KMS-11 (cell line): ENCODE data around the gene CORO7.

Source experiments
- H2AFZ ChIP-seq: fragments of 200-600 bp; sonication (generic); 2 replicates; pipeline ENCODE4 v1.6.1; 2016; ENCODE audit warnings: antibody characterized with exemption, mixed run types, low read depth
- H3K27ac ChIP-seq: fragments of 200-600 bp; sonication (generic); 2 replicates; pipeline ENCODE4 v1.6.1; 2016; ENCODE audit warnings: mild to moderate bottlenecking, mixed run types
- H3K27me3 ChIP-seq: fragments of 200-600 bp; sonication (generic); 2 replicates; pipeline ENCODE4 v1.6.1; 2017; ENCODE audit warnings: mild to moderate bottlenecking, low read depth, mixed run types, moderate library complexity; ENCODE audit not compliant: insufficient read depth
- H3K36me3 ChIP-seq: fragments of 200-600 bp; sonication (generic); 2 replicates; pipeline ENCODE4 v1.6.1; 2017; ENCODE audit warnings: mild to moderate bottlenecking, mixed run types; ENCODE audit not compliant: insufficient read depth
- H3K4me1 ChIP-seq: fragments of 200-600 bp; sonication (generic); 2 replicates; pipeline ENCODE4 v1.6.1; 2016; ENCODE audit warnings: mild to moderate bottlenecking, low read depth, mixed run types; ENCODE audit not compliant: poor library complexity, severe bottlenecking
- H3K4me2 ChIP-seq: fragments of 200-600 bp; sonication (generic); 2 replicates; pipeline ENCODE4 v1.7.0; 2016; ENCODE audit warnings: mild to moderate bottlenecking, mixed run types
- H3K4me3 ChIP-seq: fragments of 200-600 bp; sonication (generic); IDR thresholded peaks from 2 replicates; pipeline ENCODE4 v1.6.1; 2017; ENCODE audit warnings: low read depth, low read length, mixed read lengths; ENCODE audit not compliant: insufficient read depth
- H3K79me2 ChIP-seq: fragments of 200-600 bp; sonication (generic); 2 replicates; pipeline ENCODE4 v1.6.1; 2016; ENCODE audit warnings: low read depth, mixed run types; ENCODE audit not compliant: insufficient read depth
- H3K9ac ChIP-seq: fragments of 200-600 bp; sonication (generic); 2 replicates; pipeline ENCODE4 v1.6.1; 2016; ENCODE audit warnings: mild to moderate bottlenecking, mixed run types
- H4K20me1 ChIP-seq: fragments of 200-600 bp; sonication (generic); 2 replicates; pipeline ENCODE4 v1.6.1; 2016; ENCODE audit warnings: mild to moderate bottlenecking, mixed run types; ENCODE audit not compliant: insufficient read depth
- CTCF ChIP-seq: fragments of 200-600 bp; sonication (generic); conservative IDR thresholded peaks from 2 replicates; pipeline ENCODE4 v1.6.1; 2017; ENCODE audit warnings: low read depth, mild to moderate bottlenecking, antibody characterized with exemption, low read length, moderate library complexity, mixed read lengths

The CORO7 gene

GRCh38 chr16:4319454-4320421 is 96.7 kb downstream of the CORO7 start:
- peak overlapping the region; percentile 96 for H3K4me2 ChIP-seq
- no peaks in the 10 kb centered on the region for H3K27me3 ChIP-seq
- no peak overlapping the region for H3K4me3 ChIP-seq
- peaks cover 42% of the 10 kb centered on the region for H3K4me1 ChIP-seq
- no peaks in the 10 kb centered on the region for H3K36me3 ChIP-seq
- H2AFZ ChIP-seq = no peak overlapping the region
- TF ChIP-seq CTCF = no peak
- no peak overlapping the region for H3K27ac ChIP-seq
- H3K9ac ChIP-seq = no peak overlapping the region; the same call in 1 of the 2 replicates
- H3K79me2 ChIP-seq = peaks cover 51% of the 10 kb centered on the region
- no peaks in the 10 kb centered on the region; the same call in 1 of the 2 replicates for H4K20me1 ChIP-seq

DNA sequence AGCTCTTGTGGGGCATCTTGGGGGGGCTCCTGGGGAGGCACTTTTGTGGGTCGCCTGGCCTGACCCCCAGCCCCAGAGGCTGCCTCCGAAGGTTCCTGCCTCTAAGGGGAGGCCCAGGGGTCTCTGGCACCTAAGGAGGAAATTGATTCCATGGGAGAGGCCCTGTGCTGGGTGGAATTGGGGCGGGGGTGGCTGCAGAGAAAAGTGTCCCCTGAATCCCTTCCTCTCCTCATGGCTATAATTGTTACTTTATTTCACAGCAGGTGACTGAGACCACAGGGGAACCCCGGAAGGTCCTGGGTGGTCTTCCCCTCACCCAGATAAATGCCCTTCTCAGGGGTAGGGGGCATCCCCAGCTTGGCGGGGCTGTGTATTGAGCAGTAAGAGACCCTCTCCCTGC is 97.4 kb downstream of the CORO7 start:
- H3K4me3 ChIP-seq = no peak overlapping the region
- peaks cover 51% of the 10 kb centered on the region for H3K79me2 ChIP-seq
- no peak for TF ChIP-seq CTCF
- no peaks in the 10 kb centered on the region; the same call in 1 of the 2 replicates for H4K20me1 ChIP-seq
- peak overlapping the region; percentile 96 for H3K4me2 ChIP-seq
- H3K4me1 ChIP-seq = peaks cover 47% of the 10 kb centered on the region
- H3K9ac ChIP-seq = no peak overlapping the region
- no peaks in the 10 kb centered on the region for H3K27me3 ChIP-seq
- H3K27ac ChIP-seq = no peak overlapping the region
- no peaks in the 10 kb centered on the region for H3K36me3 ChIP-seq
- no peak overlapping the region for H2AFZ ChIP-seq

GRCh38 chr16:4318451-4318910 is 97.9 kb downstream of the CORO7 start:
- H3K79me2 ChIP-seq = peaks cover 47% of the 10 kb centered on the region
- no peaks in the 10 kb centered on the region; the same call in 1 of the 2 replicates for H4K20me1 ChIP-seq
- H3K4me2 ChIP-seq = peak overlapping the region; percentile 96

More at GRCh38 chr16:4318451-4318910, 97.9 kb downstream of the CORO7 start:
- Histone ChIP-seq H3K36me3 (no peaks in the 10 kb centered on the region), H3K4me1 (peaks cover 47% of the 10 kb centered on the region), H3K27me3 (no peaks in the 10 kb centered on the region), H3K9ac (no peak overlapping the region), H2AFZ (no peak overlapping the region), H3K27ac (no peak overlapping the region; the same call in 1 of the 2 replicates), H3K4me3 (no peak overlapping the region)
- no peak for TF ChIP-seq CTCF
